Adrenal gland (tissue), 5 donors: Measurements from ENCODE around the gene SIPA1.

Experiments used
- CTCF ChIP-seq, 6 experiments: fragments of 450-650 bp in 4 of 6; fragments of 200-600 bp in 2 of 6; sonication (generic) in 1 of 6; IDR thresholded peaks; 1 replicate in 5 of 6; 2 replicates in 1 of 6; pipeline versions ENCODE4 v1.5.1 to v1.8.0; 2016 to 2021; ENCODE audit warnings: antibody characterized with exemption in 6 of 6, mild to moderate bottlenecking in 2 of 6, moderate library complexity in 1 of 6
- POLR2A ChIP-seq, 2 donors: fragments of 450-650 bp; IDR thresholded peaks; one replicate each; pipeline ENCODE4 v1.6.1; 2017; ENCODE audit warnings: antibody characterized with exemption in 2 of 2, mild to moderate bottlenecking in 2 of 2, moderate library complexity in 1 of 2
- donor health status: DM: no; HTN: no; CAD: no.

GRCh38 chr11:65640483-65641296, 2.8 kb downstream of the SIPA1 start:
- no peak for TF ChIP-seq POLR2A (IDR thresholded peaks at IDR 0.05)
- no peak for TF ChIP-seq CTCF (IDR thresholded peaks at IDR 0.05)
